H9 (cell line): ENCODE measurements around the gene HMGCS2. TPM values are rescaled to one million over a fixed set of nuclear protein-coding genes. Genes with fewer than 3 reads are reported as not detected.

Experiments used
- DNase-seq: peaks from one replicate; pipeline ENCODE4 v3.0.0-alpha.2; 2017
- H2AFZ ChIP-seq: one replicate; pipeline ENCODE4 v1.6.1; 2013; ENCODE audit warnings: mild to moderate bottlenecking, low read length, control low read depth, moderate library complexity
- H2AK5ac ChIP-seq: 2 replicates; pipeline ENCODE4 v1.6.1; 2013; ENCODE audit warnings: low read length, control low read depth, mixed read lengths; ENCODE audit not compliant: insufficient read length
- H2BK120ac ChIP-seq: one replicate; pipeline ENCODE4 v1.6.1; 2013; ENCODE audit warnings: low read depth, mild to moderate bottlenecking, low read length, control low read depth, inconsistent platforms; ENCODE audit not compliant: poor library complexity, severe bottlenecking
- H2BK12ac ChIP-seq: 2 replicates; pipeline ENCODE4 v1.6.1; 2013; ENCODE audit warnings: low read length, control low read depth, mixed read lengths, low read depth; ENCODE audit not compliant: insufficient read length
- H2BK15ac ChIP-seq: 2 replicates; pipeline ENCODE4 v1.6.1; 2013; ENCODE audit warnings: low read depth, low read length, control low read depth
- H2BK20ac ChIP-seq: one replicate; pipeline ENCODE4 v1.6.1; 2013; ENCODE audit warnings: low read depth, mild to moderate bottlenecking, low read length, control low read depth, inconsistent platforms; ENCODE audit not compliant: poor library complexity, severe bottlenecking
- H2BK5ac ChIP-seq: 2 replicates; pipeline ENCODE4 v1.6.1; 2013; ENCODE audit warnings: low read length, control low read depth, mixed read lengths; ENCODE audit not compliant: insufficient read length
- H3K14ac ChIP-seq: 2 replicates; pipeline ENCODE4 v1.6.1; 2013; ENCODE audit warnings: low read length, control low read depth; ENCODE audit not compliant: insufficient read depth
- H3K18ac ChIP-seq: 2 replicates; pipeline ENCODE4 v1.6.1; 2013; ENCODE audit warnings: low read depth, mild to moderate bottlenecking, mixed read lengths, low read length, control low read depth; ENCODE audit not compliant: insufficient read length
- H3K23ac ChIP-seq: 2 replicates; pipeline ENCODE4 v1.6.1; 2013; ENCODE audit warnings: low read length, control low read depth, mixed read lengths, low read depth; ENCODE audit not compliant: insufficient read length
- H3K23me2 ChIP-seq: 2 replicates; pipeline ENCODE4 v1.6.1; 2013; ENCODE audit warnings: low read depth, mild to moderate bottlenecking, mixed read lengths, low read length, control low read depth; ENCODE audit not compliant: insufficient read length, poor library complexity, severe bottlenecking
- H3K27ac ChIP-seq: 2 replicates; pipeline ENCODE4 v1.5.1; 2013; ENCODE audit warnings: low read length, control low read depth, mixed read lengths, low read depth; ENCODE audit not compliant: insufficient read length
- H3K27me3 ChIP-seq: 2 replicates; pipeline ENCODE4 v1.6.1; 2013; ENCODE audit warnings: low read length, control low read depth, inconsistent platforms; ENCODE audit not compliant: insufficient read depth
- H3K4ac ChIP-seq: 2 replicates; pipeline ENCODE4 v1.6.1; 2013; ENCODE audit warnings: low read depth, mild to moderate bottlenecking, control low read depth, inconsistent platforms, low read length, moderate library complexity
- H3K4me1 ChIP-seq: 2 replicates; pipeline ENCODE4 v1.6.1; 2013; ENCODE audit warnings: low read length, control low read depth, inconsistent platforms; ENCODE audit not compliant: insufficient read depth
- H3K4me2 ChIP-seq: 2 replicates; pipeline ENCODE4 v1.6.1; 2013; ENCODE audit warnings: low read length, control low read depth, mixed read lengths; ENCODE audit not compliant: insufficient read length, insufficient read depth
- H3K56ac ChIP-seq: 2 replicates; pipeline ENCODE4 v1.6.1; 2013; ENCODE audit warnings: low read depth, mild to moderate bottlenecking, mixed read lengths, low read length, control low read depth; ENCODE audit not compliant: insufficient read length
- H3K79me1 ChIP-seq: 2 replicates; pipeline ENCODE4 v1.6.1; 2013; ENCODE audit warnings: low read depth, mild to moderate bottlenecking, moderate library complexity, low read length, control low read depth, inconsistent platforms; ENCODE audit not compliant: insufficient read depth, poor library complexity, severe bottlenecking
- H3K79me2 ChIP-seq: 2 replicates; pipeline ENCODE4 v1.6.1; 2013; ENCODE audit warnings: low read length, control low read depth, inconsistent platforms; ENCODE audit not compliant: insufficient read depth
- H3K9ac ChIP-seq: 2 replicates; pipeline ENCODE4 v1.6.1; 2013; ENCODE audit warnings: low read length, control low read depth, mixed read lengths; ENCODE audit not compliant: insufficient read length; ENCODE audit errors: extremely low read depth
- H3K9me3 ChIP-seq: one replicate; pipeline ENCODE4 v1.6.1; 2013; ENCODE audit warnings: low read depth, low read length, inconsistent platforms; ENCODE audit not compliant: control insufficient read depth
- H3T11ph ChIP-seq: one replicate; pipeline ENCODE4 v1.6.1; 2013; ENCODE audit warnings: mild to moderate bottlenecking, low read length, control low read depth, inconsistent platforms
- H4K20me1 ChIP-seq: one replicate; pipeline ENCODE4 v1.6.1; 2013; ENCODE audit not compliant: control insufficient read depth, insufficient read length, insufficient read depth
- H4K5ac ChIP-seq: 2 replicates; pipeline ENCODE4 v1.6.1; 2013; ENCODE audit warnings: low read depth, mild to moderate bottlenecking, mixed read lengths, low read length, control low read depth; ENCODE audit not compliant: insufficient read length
- H4K8ac ChIP-seq: replicated peaks from 2 replicates; pipeline ENCODE4 v1.6.1; 2013; ENCODE audit warnings: low read length, control low read depth, mixed read lengths, low read depth; ENCODE audit not compliant: insufficient read length
- H4K91ac ChIP-seq: 2 replicates; pipeline ENCODE4 v1.6.1; 2013; ENCODE audit warnings: low read depth, mild to moderate bottlenecking, moderate library complexity, mixed read lengths, low read length, control low read depth; ENCODE audit not compliant: insufficient read length
- H3K27ac Mint-ChIP-seq, 3 experiments: 2 replicates in 2 of 3; 3 replicates in 1 of 3; pipeline ENCODE4 v1.8.0; 2020 to 2021; ENCODE audit warnings: mixed read lengths in 3 of 3, mild to moderate bottlenecking in 1 of 3, moderate library complexity in 1 of 3
- H3K27me3 Mint-ChIP-seq: 2 replicates; pipeline ENCODE4 v1.8.0; 2021; ENCODE audit warnings: low read depth, mild to moderate bottlenecking, moderate library complexity, mixed read lengths
- H3K36me3 Mint-ChIP-seq, 3 experiments: 2 replicates in 2 of 3; 3 replicates in 1 of 3; pipeline ENCODE4 v1.8.0; 2020 to 2021; ENCODE audit warnings: low read depth in 3 of 3, mixed read lengths in 3 of 3; ENCODE audit not compliant: insufficient read depth in 1 of 3
- H3K4me1 Mint-ChIP-seq, 2 experiments: 2 replicates each; pipeline ENCODE4 v1.8.0; 2020; ENCODE audit warnings: mixed read lengths in 2 of 2
- H3K4me3 Mint-ChIP-seq, 2 experiments: 2 replicates in 1 of 2; 3 replicates in 1 of 2; pipeline ENCODE4 v1.8.0; 2020 to 2021; ENCODE audit warnings: mild to moderate bottlenecking in 2 of 2, mixed read lengths in 2 of 2, moderate library complexity in 1 of 2
- H3K9me3 Mint-ChIP-seq, 2 experiments: 2 replicates in 1 of 2; 3 replicates in 1 of 2; pipeline ENCODE4 v1.8.0; 2020; ENCODE audit warnings: mild to moderate bottlenecking in 2 of 2, mixed read lengths in 2 of 2, moderate library complexity in 1 of 2
- CTCF ChIP-seq: fragments of 200-600 bp; sonication (generic); conservative IDR thresholded peaks from 3 replicates; pipeline ENCODE4 v1.8.0; 2021; ENCODE audit warnings: antibody characterized with exemption, mild to moderate bottlenecking
- WGBS: extraction: QIAGEN DNeasy Blood & Tissue Kit; methylation state at CpG from one replicate; pipeline ENCODE4 v1.1.7; 2013; ENCODE audit warnings: missing lambda C conversion rate, low lambda C conversion rate, mixed read lengths; ENCODE audit not compliant: insufficient read length; ENCODE audit errors: extremely low coverage; 5-methylcytosine and 5-hydroxymethylcytosine counted together
- total RNA-seq: library from RNA; stranded (reverse); gene quantifications from 2 replicates; pipeline ENCODE4 v1.2.1, GENCODE V29; 2021

The HMGCS2 gene
- total RNA-seq, 1 experiment from 2014 or later = not detected

- Histone ChIP-seq H3K4ac (no peak overlapping the region), H4K20me1 (no peaks in the 10 kb centered on the region), H4K91ac (no peak overlapping the region), H3K9ac (no peak overlapping the region), H2BK20ac (no peak overlapping the region), H4K8ac (no peak overlapping the region), H2AFZ (no peak overlapping the region), H2BK120ac (no peak overlapping the region), H3K79me1 (no peaks in the 10 kb centered on the region), H2BK12ac (no peak overlapping the region), H3K9me3 (no peaks in the 10 kb centered on the region), H3K27me3 (no peaks in the 10 kb centered on the region), H3K23ac (no peak overlapping the region), H3K56ac (no peak overlapping the region), H3K79me2 (no peaks in the 10 kb centered on the region), H2AK5ac (no peak overlapping the region), H3K4me2 (no peak overlapping the region), H2BK15ac (no peak overlapping the region), H3K4me1 (no peaks in the 10 kb centered on the region), H3T11ph (no peak overlapping the region), H3K27ac (no peak overlapping the region), H3K14ac (no peak overlapping the region), H3K23me2 (no peaks in the 10 kb centered on the region), H2BK5ac (no peak overlapping the region), H4K5ac (no peak overlapping the region), H3K18ac (no peak overlapping the region)
- no peak for TF ChIP-seq CTCF
- H3K4me3 Mint-ChIP-seq = no peak overlapping the region
- WGBS = no CpG with 5 or more reads among the region's 3 CpGs
- H3K27ac Mint-ChIP-seq = no peak overlapping the region
- H3K9me3 Mint-ChIP-seq = no peaks in the 10 kb centered on the region
- H3K36me3 Mint-ChIP-seq = no peaks in the 10 kb centered on the region
- H3K4me1 Mint-ChIP-seq = 0 out of 4 replicates have a peak, but pooled peaks cover 2% of the 10 kb centered on the region in 2 experiments
- peaks cover 7% of the 10 kb centered on the region for H3K27me3 Mint-ChIP-seq
- no peak for DNase-seq
Observed at GRCh38 chr1:119758584-119758983, 10.1 kb downstream of the HMGCS2 start.
